Iris pigment epithelial cell (primary cell): ENCODE measurements around the gene RAD52.
A peak's percentile ranks its signal among the peaks of the same experiment; 100 is the strongest.
"Not testable (repeated sequence)": the region's sequence is repeated elsewhere in the genome, so short reads cannot be mapped to it uniquely, and the experiment has no call there.

ENCODE experiments used
- DNase-seq: peaks from one replicate; pipeline ENCODE4 v3.0.0-alpha.2; 2011; ENCODE audit warnings: low read depth

Gene RAD52

DNA sequence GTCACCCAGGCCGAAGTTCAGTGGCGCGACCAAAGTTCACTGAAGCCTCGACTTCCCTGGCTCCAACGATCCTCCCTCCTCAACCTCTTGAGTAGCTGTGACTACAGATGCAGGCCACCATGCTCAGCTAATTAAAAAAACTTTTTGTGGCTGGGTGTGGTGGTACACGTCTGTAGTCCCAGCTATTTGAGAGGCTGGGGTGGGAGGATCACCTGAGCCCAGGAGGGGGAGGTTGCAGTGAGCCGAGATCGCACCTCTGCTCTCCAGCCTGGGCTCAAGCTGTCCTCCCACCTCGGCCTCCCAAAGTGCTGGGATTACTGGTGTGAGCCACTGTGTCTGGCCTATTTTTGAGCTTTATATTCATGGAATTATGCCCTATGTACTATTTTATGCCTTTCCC is 18.1 kb upstream of the RAD52 start:
- no peak for DNase-seq

DNA sequence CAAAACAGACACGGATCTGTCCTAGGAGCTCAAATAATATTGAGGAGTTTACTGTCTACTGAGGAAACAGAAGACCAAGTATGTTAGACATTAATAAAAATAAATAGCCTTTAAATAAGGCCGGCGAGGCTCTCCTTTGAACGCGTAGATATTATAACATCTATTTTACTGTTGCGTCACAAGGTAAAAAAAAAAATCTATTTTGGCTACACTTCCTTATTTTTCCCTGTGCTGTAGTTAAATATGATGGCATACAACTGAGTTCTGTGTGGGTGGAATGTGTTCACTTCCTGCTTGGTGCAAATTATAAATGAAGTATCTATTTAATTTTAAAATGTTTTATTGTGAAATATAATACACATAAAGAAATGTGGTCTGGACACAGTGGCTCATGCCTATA is 17.2 kb upstream of the RAD52 start:
- no peak for DNase-seq

- peak; percentile 43 for DNase-seq
These were observed 9.2 kb upstream of the RAD52 start for GRCh38 chr12:958588-959123.

GRCh38 chr12:955939-956338 is 6.4 kb upstream of the RAD52 start:
- DNase-seq = no peak

DNA sequence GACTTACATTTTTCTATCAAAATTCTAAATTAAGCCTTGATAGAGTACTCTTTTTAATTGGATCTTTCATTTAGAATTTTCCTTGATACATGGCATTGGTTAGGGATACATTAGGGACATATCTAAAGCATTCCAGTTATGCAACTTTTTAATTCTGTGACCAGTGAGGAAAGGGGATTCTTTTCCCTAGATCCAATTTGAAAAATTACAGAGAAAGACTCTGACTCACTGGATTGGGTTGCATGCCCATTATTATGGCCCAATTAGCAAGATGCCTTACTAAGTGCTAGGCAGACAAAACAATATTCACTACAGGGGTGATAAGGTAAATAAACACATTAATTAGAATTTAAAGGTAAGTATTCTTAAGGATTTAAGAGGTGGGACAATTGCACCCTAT is 5.2 kb upstream of the RAD52 start:
- DNase-seq = no peak

- peak; percentile 74 for DNase-seq
These were observed 4.3 kb upstream of the RAD52 start for GRCh38 chr12:953776-954175.

GRCh38 chr12:951176-951575 is 1.7 kb upstream of the RAD52 start:
- no peak for DNase-seq

- DNase-seq = no peak
These were observed 1.3 kb downstream of the RAD52 start for GRCh38 chr12:948238-948637.

- DNase-seq = peak; percentile 58
These were observed 2.9 kb downstream of the RAD52 start for GRCh38 chr12:946631-947030.

DNA sequence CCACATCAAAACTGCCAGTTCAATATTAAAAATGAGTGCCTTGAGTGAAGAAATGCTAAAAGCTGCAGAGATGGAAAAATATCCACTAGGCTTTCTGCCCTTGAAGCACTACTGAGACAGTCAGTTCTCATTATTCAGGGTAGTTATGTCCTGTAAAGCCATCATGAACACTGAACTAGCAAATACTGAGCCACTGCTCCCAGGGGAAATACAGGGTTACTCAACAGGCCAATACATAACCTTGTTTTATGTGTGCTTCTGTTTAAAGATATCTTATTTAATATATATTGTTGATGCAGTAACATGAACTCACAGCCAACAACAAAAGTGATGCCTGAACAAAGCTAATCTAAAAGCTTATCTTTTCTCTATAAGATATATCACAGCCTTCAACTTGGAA is 3.3 kb downstream of the RAD52 start:
- DNase-seq = peak; percentile 43

GRCh38 chr12:944211-944610 is 5.3 kb downstream of the RAD52 start:
- DNase-seq = no peak

DNA sequence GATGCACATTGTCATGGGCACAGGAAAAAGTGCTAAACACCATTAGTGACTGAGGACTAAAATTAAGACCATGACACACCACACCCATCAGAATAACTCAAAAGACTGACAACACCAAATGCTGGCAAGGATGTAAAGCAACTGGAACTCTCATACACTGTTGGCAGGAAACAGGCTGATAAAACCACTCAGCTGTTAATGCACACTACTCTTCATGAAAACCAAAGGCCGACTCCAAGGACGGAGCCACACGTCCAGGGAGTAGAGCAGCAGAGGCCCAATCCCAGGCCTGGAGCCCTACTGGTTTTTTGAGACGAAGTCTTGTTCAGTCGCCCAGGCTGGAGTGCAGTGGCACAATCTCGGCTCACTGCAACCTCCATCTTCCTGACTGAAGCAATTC is 6.4 kb downstream of the RAD52 start:
- DNase-seq = no peak

DNA sequence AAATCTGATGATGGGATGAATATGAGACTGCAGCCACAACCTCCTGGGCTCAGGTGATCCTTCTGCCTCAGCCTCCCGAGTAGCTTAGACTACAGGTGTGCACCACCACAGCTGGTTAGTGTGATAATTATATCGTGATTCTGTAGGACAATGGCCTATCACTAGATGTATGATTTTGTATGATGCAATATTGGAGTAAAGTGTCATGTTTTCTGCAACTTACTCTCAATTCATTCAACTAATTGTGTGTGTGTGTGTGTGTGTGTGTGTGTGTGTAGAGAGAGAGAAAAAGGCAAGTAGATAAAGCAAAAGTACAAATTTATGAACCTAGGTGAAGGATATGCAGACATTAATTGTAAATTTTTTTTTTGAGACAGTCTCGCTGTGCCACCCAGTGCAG is 10.7 kb downstream of the RAD52 start:
- DNase-seq = no peak

DNA sequence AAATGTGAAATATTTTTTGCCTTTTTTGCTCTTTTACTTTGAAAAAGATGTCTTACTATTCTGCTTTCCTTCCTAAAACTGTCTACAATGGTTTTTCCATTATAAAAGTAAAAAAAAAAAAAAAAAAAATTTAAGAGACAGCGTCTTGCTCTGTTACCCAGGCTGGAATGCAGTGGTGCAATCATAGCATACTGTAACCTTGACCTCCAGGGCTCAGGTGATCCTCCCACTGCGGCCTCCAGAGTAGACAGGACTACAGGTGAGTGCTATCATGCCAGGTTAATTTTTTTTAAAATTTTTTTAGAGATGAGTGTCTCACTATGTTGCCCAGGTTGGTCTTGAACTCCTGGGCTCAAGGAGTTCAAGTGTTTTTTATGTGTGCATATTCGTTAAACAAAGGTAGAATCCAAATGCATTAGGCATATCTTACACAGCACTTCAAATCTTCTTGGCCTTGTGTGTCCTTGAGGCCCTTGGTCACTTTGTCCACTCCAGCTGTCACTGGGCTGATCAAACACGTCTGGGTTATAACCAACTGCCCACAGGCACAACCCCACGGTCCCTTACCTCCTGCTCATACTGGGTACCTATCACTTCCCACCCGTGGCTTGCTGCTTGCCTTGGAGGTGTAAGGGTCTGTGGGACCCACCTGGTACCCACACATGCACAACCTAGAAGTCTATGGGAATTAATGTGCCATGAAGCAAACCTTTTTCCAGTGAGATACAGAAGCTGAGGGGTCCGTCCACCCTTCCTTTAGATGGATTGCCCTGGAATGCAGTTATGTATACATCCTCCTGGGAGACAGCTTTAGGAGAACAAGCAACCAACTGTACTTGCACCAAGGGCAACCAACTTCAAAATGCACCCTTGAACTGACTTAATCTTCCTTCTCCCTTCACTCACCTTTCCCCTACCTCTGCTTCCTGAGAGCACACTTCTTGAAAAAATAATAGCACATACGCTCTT is 12.8 kb downstream of the RAD52 start:
- no peak for DNase-seq

DNA sequence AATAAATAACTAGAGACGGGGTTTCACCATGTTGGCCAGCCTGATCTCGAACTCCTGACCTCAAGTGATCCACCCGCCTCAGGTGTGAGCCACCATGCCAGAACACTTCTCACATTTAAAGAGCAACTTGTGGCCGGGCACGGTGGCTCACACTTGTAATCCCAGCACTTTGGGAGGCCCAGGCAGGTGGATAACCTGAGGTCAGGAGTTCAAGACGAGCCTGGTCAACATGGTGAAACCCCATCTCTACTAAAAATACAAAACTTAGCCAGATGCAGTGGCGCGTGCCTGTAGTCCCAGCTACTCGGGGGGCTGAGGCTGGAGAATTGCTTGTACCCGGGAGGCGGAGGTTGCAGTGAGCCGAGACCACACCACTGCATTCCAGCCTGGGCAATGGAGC is 13.6 kb downstream of the RAD52 start:
- not testable (repeated sequence) for DNase-seq

GRCh38 chr12:931591-931990 is 17.9 kb downstream of the RAD52 start:
- no peak for DNase-seq

DNA sequence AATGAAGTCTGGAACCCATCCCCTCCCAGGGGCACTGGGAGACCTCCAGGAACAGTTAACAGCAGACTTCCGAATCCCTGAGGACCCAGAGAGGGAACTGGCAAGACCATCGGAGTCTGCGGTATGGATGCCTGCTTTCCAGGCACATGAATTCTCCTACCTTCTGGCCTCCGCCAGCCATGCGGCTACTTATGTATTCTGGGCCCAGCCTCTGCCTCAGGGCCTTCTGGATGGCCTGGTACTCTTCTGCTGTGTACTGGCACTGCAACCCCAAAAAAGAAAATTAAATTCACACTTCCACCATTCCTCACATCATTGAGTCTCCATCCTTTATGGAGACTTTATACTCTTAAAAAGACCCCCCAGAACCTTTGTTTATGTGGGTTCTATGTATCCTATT is 18.4 kb downstream of the RAD52 start:
- no peak for DNase-seq

DNA sequence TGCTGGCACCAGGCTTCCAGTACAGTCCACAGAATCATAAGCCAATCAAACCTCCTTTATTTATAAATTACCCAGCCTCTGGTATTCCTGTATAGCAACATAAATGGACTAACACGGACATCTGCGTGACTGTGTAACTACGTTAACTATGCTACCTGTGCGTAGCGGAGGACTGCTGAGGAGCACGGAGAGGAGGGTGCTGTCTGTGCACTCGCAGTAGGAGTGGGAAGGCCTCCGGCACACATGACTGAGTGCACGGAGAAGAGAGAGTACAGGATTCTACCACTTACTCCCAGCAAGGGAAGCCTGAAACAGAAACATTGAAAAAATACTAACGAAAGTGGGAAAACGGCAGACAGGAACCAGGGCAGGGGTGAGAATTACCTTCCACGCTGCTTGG is 22.9 kb downstream of the RAD52 start:
- no peak for DNase-seq

GRCh38 chr12:922285-922684 is 27.2 kb downstream of the RAD52 start:
- DNase-seq = no peak

- no peak for DNase-seq
These were observed 28.8 kb downstream of the RAD52 start for GRCh38 chr12:920676-921075.

DNA sequence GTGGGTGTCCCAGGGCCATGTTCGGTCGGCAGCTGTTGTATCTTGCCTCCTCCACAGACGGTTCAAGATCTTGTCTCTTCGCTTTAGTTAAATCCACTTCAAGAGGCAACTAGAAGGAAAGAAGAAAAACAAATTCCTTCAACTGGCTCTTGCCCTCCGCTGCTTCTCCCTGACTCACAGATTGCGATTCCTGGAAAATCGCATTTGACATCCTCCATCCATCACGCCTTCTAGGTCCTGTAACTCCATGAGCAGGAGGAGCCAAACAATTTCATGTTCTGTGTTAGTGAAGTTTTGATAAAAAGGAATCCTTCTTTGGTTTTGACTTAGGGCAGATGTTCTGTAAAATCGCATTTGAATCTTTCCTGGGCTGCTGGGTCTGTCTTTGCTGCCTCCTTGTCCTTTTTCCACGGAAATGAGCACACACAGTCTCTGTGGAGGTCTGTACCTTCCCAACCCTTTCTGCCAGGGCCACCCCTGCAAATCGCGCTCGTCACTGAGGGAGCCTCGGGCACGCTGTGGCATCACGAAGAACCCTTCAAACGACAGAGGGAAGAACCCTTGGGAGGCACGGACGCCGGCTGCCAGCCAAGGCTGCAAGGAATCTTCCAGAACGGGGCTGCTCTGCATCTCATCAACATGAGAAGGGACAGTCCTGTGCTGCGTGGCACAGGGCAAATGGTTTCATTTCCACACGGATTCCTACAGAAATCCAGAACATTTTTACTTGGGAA is 32.6 kb downstream of the RAD52 start:
- no peak for DNase-seq

- no peak for DNase-seq
These were observed 33.3 kb downstream of the RAD52 start for GRCh38 chr12:916240-916639.

- DNase-seq = no peak
These were observed 34.4 kb downstream of the RAD52 start for GRCh38 chr12:915090-915489.
